Progenitor cell of endocrine pancreas (in vitro differentiated cells): Measurements from ENCODE around the gene SGCA. TPM values are rescaled to one million over a fixed set of nuclear protein-coding genes. Genes with fewer than 3 reads are reported as not detected.

Experiments
- DNase-seq: peaks from one replicate; pipeline ENCODE4 v3.0.0; 2021; ENCODE audit warnings: low spot score; ENCODE audit not compliant: unreplicated experiment
- H3K27ac Mint-ChIP-seq: 2 replicates; pipeline ENCODE4 v1.8.0; 2021; ENCODE audit warnings: mild to moderate bottlenecking, moderate library complexity, mixed read lengths
- H3K27me3 Mint-ChIP-seq: 2 replicates; pipeline ENCODE4 v1.8.0; 2021; ENCODE audit warnings: mixed read lengths
- H3K36me3 Mint-ChIP-seq: 2 replicates; pipeline ENCODE4 v1.8.0; 2022; ENCODE audit warnings: mixed read lengths; ENCODE audit not compliant: insufficient read depth
- H3K4me1 Mint-ChIP-seq: 2 replicates; pipeline ENCODE4 v1.8.0; 2021; ENCODE audit warnings: low read depth, mixed read lengths
- H3K4me3 Mint-ChIP-seq: 2 replicates; pipeline ENCODE4 v1.8.0; 2021; ENCODE audit warnings: low read depth, mild to moderate bottlenecking, moderate library complexity, mixed read lengths
- H3K9me3 Mint-ChIP-seq: 2 replicates; pipeline ENCODE4 v1.8.0; 2021; ENCODE audit warnings: low read depth, mixed read lengths
- total RNA-seq: library from RNA; stranded (reverse); gene quantifications from 2 replicates; pipeline ENCODE4 v1.2.1, GENCODE V29; 2021
- TF ChIP-seq, protein P1 (sequence below): fragments of 200-600 bp; sonication (generic); IDR thresholded peaks from one replicate; pipeline ENCODE4 v1.5.0; 2021; ENCODE audit warnings: antibody characterized with exemption, mild to moderate bottlenecking; ENCODE audit not compliant: unreplicated experiment

Gene SGCA
- total RNA-seq, 1 donor from 2014 or later: not detected

- Mint-ChIP-seq H3K36me3 (no peaks in the 10 kb centered on the region), H3K27ac (peak overlapping the region; percentile 73), H3K4me3 (peak overlapping the region; percentile 76), H3K27me3 (peaks cover 37% of the 10 kb centered on the region), H3K9me3 (no peaks in the 10 kb centered on the region), H3K4me1 (peaks cover 6% of the 10 kb centered on the region)
- TF ChIP-seq, protein P1, sequence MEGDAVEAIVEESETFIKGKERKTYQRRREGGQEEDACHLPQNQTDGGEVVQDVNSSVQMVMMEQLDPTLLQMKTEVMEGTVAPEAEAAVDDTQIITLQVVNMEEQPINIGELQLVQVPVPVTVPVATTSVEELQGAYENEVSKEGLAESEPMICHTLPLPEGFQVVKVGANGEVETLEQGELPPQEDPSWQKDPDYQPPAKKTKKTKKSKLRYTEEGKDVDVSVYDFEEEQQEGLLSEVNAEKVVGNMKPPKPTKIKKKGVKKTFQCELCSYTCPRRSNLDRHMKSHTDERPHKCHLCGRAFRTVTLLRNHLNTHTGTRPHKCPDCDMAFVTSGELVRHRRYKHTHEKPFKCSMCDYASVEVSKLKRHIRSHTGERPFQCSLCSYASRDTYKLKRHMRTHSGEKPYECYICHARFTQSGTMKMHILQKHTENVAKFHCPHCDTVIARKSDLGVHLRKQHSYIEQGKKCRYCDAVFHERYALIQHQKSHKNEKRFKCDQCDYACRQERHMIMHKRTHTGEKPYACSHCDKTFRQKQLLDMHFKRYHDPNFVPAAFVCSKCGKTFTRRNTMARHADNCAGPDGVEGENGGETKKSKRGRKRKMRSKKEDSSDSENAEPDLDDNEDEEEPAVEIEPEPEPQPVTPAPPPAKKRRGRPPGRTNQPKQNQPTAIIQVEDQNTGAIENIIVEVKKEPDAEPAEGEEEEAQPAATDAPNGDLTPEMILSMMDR: no peak
- no peak for DNase-seq
Measured at GRCh38 chr17:50199211-50199802, 33.5 kb downstream of the SGCA start.

- no peaks in the 10 kb centered on the region for H3K9me3 Mint-ChIP-seq
- H3K4me1 Mint-ChIP-seq: peaks cover 6% of the 10 kb centered on the region
- H3K27ac Mint-ChIP-seq: peak overlapping the region; percentile 98
- TF ChIP-seq, protein P1: no peak
- peak overlapping the region; percentile 76 for H3K4me3 Mint-ChIP-seq
- peak; percentile 68 for DNase-seq
- H3K27me3 Mint-ChIP-seq: peaks cover 40% of the 10 kb centered on the region
- H3K36me3 Mint-ChIP-seq: no peaks in the 10 kb centered on the region
Measured at GRCh38 chr17:50199803-50200456, 34.1 kb downstream of the SGCA start.

- Mint-ChIP-seq H3K36me3 (no peaks in the 10 kb centered on the region), H3K27me3 (peaks cover 47% of the 10 kb centered on the region), H3K9me3 (no peaks in the 10 kb centered on the region), H3K27ac (peak overlapping the region; percentile 98), H3K4me1 (peaks cover 8% of the 10 kb centered on the region), H3K4me3 (peak overlapping the region; percentile 76)
- peak; percentile 79 for DNase-seq
- TF ChIP-seq, protein P1: peak; percentile 100
Measured at GRCh38 chr17:50200457-50201275, 34.9 kb downstream of the SGCA start.

DNA sequence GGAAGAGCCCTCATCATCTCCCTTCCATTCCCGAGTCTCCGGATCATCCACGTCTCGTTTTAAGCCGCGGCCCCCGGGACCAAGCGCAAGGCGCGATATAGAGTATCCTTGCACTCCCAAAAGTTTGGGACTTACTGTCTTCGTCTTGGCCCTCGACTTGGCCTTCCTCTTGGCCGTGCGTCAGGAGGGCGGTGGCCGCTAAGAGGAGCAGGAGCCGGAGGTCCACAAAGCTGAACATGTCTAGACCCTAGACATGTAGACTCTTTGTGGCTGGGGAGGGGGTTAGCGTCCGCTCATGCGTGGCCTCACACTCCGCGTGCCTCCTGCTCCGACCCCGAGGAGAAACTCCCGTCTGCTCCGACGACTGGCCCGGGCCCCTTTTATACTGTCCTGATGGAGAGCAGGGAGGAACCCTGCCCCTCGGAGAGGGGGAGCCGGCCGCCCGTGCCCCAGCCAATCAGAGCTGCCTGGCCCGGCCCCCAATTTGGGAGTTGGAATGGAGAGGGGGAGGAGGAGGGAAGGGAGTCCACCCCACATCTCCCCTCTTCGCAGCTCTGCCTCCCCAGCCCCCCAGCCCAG, 35.6 kb downstream of the SGCA start, which contains the start of gene COL1A1:
COL1A1 (minus strand) TSS at position 356 of the 579 bp plus-strand sequence; CDS start at position 238, 118 bp downstream.
- DNase-seq: no peak
- TF ChIP-seq, protein P1: no peak
- Mint-ChIP-seq H3K9me3 (no peaks in the 10 kb centered on the region), H3K4me1 (peaks cover 8% of the 10 kb centered on the region), H3K4me3 (peak within 1 kb of the TSS; percentile 76), H3K27me3 (peaks cover 52% of the 10 kb centered on the region), H3K36me3 (no peaks in the 10 kb centered on the region), H3K27ac (peak within 1 kb of the TSS; percentile 98)

GRCh38 chr17:50203086-50203485, 37.3 kb downstream of the SGCA start:
- H3K36me3 Mint-ChIP-seq: no peaks in the 10 kb centered on the region
- TF ChIP-seq, protein P1: no peak
- peaks cover 13% of the 10 kb centered on the region for H3K4me1 Mint-ChIP-seq
- no peaks in the 10 kb centered on the region for H3K9me3 Mint-ChIP-seq
- no peak for DNase-seq
- no peak overlapping the region for H3K27ac Mint-ChIP-seq
- peaks cover 67% of the 10 kb centered on the region for H3K27me3 Mint-ChIP-seq
- no peak overlapping the region for H3K4me3 Mint-ChIP-seq
